Gastroesophageal sphincter (tissue), 2 donors: ENCODE data around the gene BCORL1.

Source experiments
- EP300 ChIP-seq: sonication (generic); formaldehyde crosslinking; IDR thresholded peaks from one replicate; pipeline ENCODE4 v1.6.1; 2017; ENCODE audit warnings: antibody characterized with exemption, mild to moderate bottlenecking
- POLR2A ChIP-seq, 2 donors: fragments of 450-650 bp; IDR thresholded peaks; one replicate each; pipeline ENCODE4 v1.6.1; 2017; ENCODE audit warnings: antibody characterized with exemption in 2 of 2, mild to moderate bottlenecking in 2 of 2, moderate library complexity in 1 of 2

DNA sequence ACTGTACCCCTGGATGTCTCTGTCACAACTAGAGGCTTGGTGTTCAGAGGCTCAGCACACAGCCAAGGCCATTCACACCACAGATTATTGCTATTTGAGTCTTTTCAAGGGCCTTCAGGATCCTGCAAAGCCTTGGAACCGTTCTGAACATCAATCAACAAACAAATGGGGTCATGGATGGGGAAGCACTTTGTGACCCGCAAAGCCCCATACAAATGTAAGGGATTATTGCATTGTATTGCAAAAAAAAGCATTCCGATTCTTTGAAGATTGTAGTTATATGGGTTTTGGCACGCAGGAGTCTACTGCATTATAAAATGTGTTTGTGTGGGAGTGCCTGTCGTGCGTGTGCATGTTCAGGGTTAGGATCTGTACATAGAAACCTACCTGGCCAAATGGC lies 17.3 kb upstream of the BCORL1 start:
- TF ChIP-seq POLR2A (IDR thresholded peaks at IDR 0.05) (no peak), EP300 (no peak)
